ENCODE measurements around the gene TNFAIP1. TPM values are rescaled to one million over a fixed set of nuclear protein-coding genes. Genes with fewer than 3 reads are reported as not detected.
"Not testable (repeated sequence)": the region's sequence is repeated elsewhere in the genome, so short reads cannot be mapped to it uniquely, and the experiment has no call there.

TNFAIP1 gene
- total RNA-seq, 4 donors from 2014 or later = 24.6 to 38.5 (median 30.4) TPM

DNA sequence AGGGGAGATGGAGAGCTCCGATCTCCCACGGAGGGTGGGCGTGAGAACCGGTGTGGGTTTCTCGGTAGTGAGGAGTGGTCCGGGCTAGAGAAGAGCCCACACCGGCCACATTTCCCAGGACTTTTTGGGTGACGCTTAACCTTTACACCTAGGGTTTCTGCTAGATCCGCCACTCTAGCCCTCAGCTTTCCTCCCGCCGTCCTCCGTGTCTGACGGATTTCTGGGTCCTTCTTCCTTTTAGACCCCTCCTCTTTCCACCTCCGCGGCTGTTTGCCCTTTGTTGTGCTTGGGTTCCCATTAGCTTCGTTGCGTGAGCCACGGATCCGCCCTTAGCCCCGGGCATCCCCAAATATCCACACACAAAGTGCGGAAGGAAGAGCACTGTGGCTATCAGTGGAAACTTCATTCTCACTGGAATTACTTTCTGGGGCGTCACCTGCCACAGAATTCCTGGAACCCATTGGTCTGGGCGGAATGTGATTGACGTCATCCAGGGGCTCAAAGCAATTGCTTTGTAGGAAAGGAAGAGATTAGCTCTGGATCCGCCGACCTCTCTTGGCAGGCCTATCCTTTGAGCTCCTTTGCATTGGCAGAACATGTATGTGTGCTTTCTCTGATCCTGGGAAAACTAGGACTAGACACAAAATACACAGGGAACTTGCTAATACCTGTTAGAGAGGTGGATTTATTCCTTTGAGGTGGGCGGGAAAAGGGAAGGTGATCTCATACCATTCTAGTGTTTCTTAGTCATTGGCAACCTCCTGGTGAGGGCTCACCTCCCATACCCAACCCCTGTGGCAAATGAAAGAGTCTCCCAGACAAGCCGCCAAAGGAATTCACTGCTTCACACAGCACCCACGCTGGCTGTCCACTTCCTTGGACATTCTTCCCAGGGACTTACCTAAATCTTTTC lies 654 bp downstream of the TNFAIP1 start:
- WGBS, 2 donors = 7 to 8% methylated on average over 10 to 29 of the region's 29 CpGs
- no peak for DNase-seq

DNA sequence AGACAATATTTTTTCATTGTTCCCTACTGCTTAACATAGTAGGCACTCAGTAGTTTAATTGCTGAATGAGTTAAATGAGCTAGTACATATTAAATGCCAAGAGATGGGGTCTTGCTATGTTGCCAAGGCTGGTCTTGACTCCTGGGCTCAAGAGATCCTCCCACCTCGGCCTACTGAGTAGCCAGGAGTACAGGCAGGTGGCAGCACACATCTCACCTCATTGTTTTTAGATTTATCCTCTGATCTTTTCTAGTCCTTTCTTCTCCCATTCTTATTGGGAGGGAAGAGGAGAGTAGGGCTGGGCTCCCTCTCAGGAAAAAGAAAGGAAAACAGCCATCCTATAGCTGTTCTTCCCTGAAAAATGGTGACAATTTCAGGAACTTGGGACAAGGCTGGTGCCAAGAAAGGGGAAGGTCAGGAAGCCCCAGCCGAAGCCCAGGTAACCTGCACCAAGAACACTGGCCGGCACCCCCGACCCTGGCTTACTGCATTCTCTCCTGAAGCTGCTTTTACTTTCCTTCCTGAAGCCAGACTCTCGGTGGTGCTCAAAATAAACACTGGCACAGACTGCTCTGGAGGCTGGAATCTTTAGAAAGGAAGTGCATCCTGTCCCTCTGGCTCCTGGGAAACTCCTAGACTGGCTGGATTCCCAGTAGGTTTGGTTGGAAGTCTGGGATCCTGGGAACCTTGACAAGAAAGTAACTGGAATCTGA lies 2.7 kb downstream of the TNFAIP1 start:
- no peak for DNase-seq
- 48 to 61% methylated on average over 4 to 5 of the region's 5 CpGs for WGBS, 2 donors

More for the DNA sequence above, 654 bp downstream of the TNFAIP1 start:
- peaks cover 11 to 29% (median 19%) of the 10 kb centered on the region in 3 donors for H3K36me3 ChIP-seq
- peak overlapping the region; percentile 77 to 96 (median 90) for H3K4me3 ChIP-seq
- intact Hi-C loops (cut with DNase I) = no loop called here
- peak overlapping the region; percentile 97 to 99 (median 98) for H3K27ac ChIP-seq
- TF ChIP-seq, protein P1, sequence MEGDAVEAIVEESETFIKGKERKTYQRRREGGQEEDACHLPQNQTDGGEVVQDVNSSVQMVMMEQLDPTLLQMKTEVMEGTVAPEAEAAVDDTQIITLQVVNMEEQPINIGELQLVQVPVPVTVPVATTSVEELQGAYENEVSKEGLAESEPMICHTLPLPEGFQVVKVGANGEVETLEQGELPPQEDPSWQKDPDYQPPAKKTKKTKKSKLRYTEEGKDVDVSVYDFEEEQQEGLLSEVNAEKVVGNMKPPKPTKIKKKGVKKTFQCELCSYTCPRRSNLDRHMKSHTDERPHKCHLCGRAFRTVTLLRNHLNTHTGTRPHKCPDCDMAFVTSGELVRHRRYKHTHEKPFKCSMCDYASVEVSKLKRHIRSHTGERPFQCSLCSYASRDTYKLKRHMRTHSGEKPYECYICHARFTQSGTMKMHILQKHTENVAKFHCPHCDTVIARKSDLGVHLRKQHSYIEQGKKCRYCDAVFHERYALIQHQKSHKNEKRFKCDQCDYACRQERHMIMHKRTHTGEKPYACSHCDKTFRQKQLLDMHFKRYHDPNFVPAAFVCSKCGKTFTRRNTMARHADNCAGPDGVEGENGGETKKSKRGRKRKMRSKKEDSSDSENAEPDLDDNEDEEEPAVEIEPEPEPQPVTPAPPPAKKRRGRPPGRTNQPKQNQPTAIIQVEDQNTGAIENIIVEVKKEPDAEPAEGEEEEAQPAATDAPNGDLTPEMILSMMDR (IDR thresholded peaks at IDR 0.05) = no peak
- TF ChIP-seq POLR2A (IDR thresholded peaks at IDR 0.05) = peak in 1 of 4 donors; percentile 6
- peaks cover 27 to 66% (median 42%) of the 10 kb centered on the region in 3 donors for H3K4me1 ChIP-seq
- no peaks in the 10 kb centered on the region for H3K27me3 ChIP-seq
- no peaks in the 10 kb centered on the region for H3K9me3 ChIP-seq

DNA sequence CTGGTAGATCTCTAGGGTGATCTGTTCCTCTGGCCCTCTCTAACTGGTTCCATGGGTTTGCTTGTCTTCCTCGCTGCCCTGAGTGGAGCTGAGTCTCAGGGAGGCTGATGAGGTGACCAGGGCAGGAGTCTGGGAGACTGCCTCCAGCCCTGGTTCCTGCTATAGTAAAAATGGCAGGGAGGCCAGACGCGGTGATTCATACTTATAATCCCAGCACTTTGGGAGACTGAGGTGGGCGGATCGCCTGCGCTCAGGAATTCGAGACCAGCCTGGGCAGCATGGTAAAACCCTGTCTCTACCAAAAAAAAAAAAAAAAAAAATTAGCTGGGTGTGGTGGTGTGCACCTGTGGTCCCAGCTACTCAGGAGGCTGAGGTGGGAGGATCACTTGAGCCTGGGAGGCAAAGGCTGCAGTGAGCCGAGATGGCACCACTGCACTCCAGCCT lies 3.2 kb downstream of the TNFAIP1 start:
- WGBS, 2 donors = 24 to 65% methylated on average over 2 to 8 of the region's 8 CpGs
- intact Hi-C loops (cut with DNase I); H3K27me3 ChIP-seq; DNase-seq; H3K9me3 ChIP-seq: not testable (repeated sequence)
- Histone ChIP-seq H3K27ac (peak overlapping the region; percentile 49 to 99 (median 68)), H3K36me3 (peaks cover 23 to 44% (median 34%) of the 10 kb centered on the region in 3 donors), H3K4me1 (peaks cover 27 to 65% (median 41%) of the 10 kb centered on the region in 3 donors), H3K4me3 (peak overlapping the region in 1 of 4 donors; percentile 6)

More for the DNA sequence above, 2.7 kb downstream of the TNFAIP1 start:
- Histone ChIP-seq H3K4me1 (peaks cover 27 to 68% (median 42%) of the 10 kb centered on the region in 3 donors), H3K4me3 (peak overlapping the region in 1 of 4 donors; percentile 6), H3K9me3 (no peaks in the 10 kb centered on the region), H3K36me3 (peaks cover 23 to 38% (median 31%) of the 10 kb centered on the region in 3 donors), H3K27me3 (no peaks in the 10 kb centered on the region), H3K27ac (peak overlapping the region; percentile 34 to 99 (median 68))
- TF ChIP-seq, protein P1 (IDR thresholded peaks at IDR 0.05) = no peak
- TF ChIP-seq POLR2A (IDR thresholded peaks at IDR 0.05) = no peak
- intact Hi-C loops (cut with DNase I) = no loop called here

DNA sequence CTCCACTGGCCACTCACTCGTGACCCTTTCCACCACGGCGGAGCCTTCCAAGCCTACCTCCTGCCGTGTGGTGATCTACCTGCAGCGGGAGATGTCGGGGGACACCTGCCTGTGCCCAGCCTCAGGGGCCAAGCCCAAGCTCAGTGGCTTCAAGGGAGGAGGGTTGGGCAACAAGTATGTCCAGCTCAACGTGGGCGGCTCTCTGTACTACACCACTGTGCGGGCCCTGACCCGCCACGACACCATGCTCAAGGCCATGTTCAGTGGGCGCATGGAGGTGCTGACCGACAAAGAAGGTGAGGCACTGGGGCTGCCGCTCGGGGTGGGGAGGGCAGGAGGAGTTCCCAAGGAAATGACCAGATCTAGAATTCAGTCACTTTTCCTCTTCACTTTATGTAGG lies 3.9 kb downstream of the TNFAIP1 start:
- H3K4me1 ChIP-seq = peaks cover 24 to 59% (median 34%) of the 10 kb centered on the region in 3 donors
- H3K9me3 ChIP-seq = no peaks in the 10 kb centered on the region
- 70 to 77% methylated on average over 12 of the region's 15 CpGs for WGBS, 2 donors
- TF ChIP-seq POLR2A (IDR thresholded peaks at IDR 0.05) = no peak
- TF ChIP-seq, protein P1 (IDR thresholded peaks at IDR 0.05) = no peak
- H3K27ac ChIP-seq = peak overlapping the region in 3 of 4 donors; percentile 49 to 99 (median 62)
- no peaks in the 10 kb centered on the region for H3K27me3 ChIP-seq
- peak overlapping the region in 1 of 4 donors; percentile 7 for H3K4me3 ChIP-seq
- peaks cover 26 to 50% (median 40%) of the 10 kb centered on the region in 3 donors for H3K36me3 ChIP-seq
- intact Hi-C loops (cut with DNase I) = no loop called here
- no peak for DNase-seq

DNA sequence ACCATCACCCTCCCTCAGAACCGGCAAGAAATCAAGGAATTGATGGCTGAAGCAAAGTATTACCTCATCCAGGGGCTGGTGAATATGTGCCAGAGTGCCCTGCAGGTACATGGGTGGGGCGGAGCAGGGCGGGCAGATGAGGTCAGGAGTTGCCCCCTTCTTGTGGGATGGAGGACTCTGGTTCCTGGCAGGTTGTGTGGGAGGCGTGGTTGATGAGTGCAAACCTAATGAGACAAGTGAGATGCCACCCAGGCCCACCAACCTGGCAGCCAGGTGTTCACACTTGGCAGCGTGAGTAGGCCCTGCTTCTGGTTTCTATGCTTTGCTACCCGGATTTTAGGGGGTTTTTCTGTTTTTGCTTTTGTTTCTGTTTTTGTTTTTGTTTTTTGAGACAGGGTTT lies 4.8 kb downstream of the TNFAIP1 start:
- TF ChIP-seq, protein P1 (IDR thresholded peaks at IDR 0.05) = no peak
- TF ChIP-seq POLR2A (IDR thresholded peaks at IDR 0.05) = no peak
- intact Hi-C loops (cut with DNase I) = no loop called here
- 72 to 78% methylated on average over 5 to 6 of the region's 6 CpGs for WGBS, 2 donors

More for the DNA sequence above, 4.8 kb downstream of the TNFAIP1 start:
- H3K27ac ChIP-seq = no peak overlapping the region
- peaks cover 19 to 54% (median 29%) of the 10 kb centered on the region in 3 donors for H3K4me1 ChIP-seq
- H3K9me3 ChIP-seq = no peaks in the 10 kb centered on the region
- peaks cover 28 to 60% (median 49%) of the 10 kb centered on the region in 3 donors for H3K36me3 ChIP-seq
- DNase-seq = no peak
- no peak overlapping the region for H3K4me3 ChIP-seq
- no peaks in the 10 kb centered on the region for H3K27me3 ChIP-seq
